Measurements from ENCODE around the gene CFAP410. TPM values are rescaled to one million over a fixed set of nuclear protein-coding genes. Genes with fewer than 3 reads are reported as not detected.

The CFAP410 gene
- total RNA-seq, 2 donors from 2014 or later: 19.8 to 21.4 TPM

- Histone ChIP-seq H3K4me3 (no peak overlapping the region), H3K9ac (ENCODE audit: low read depth in 2 of 2, low read length in 2 of 2) (no peak overlapping the region), H3K4me1 (no peaks in the 10 kb centered on the region), H3K9me3 (no peaks in the 10 kb centered on the region), H3K27me3 (no peaks in the 10 kb centered on the region), H3K27ac (no peak overlapping the region), H3K36me3 (peaks cover 19% of the 10 kb centered on the region)
- no peak for DNase-seq
- no peak for TF ChIP-seq CTCF (IDR thresholded peaks at IDR 0.05)
- intact Hi-C loops (cut with DNase I): no loop called here
Observed at GRCh38 chr21:44313451-44313850, 25.7 kb downstream of the CFAP410 start.

GRCh38 chr21:44312716-44313115 is 26.5 kb downstream of the CFAP410 start:
- no peaks in the 10 kb centered on the region for H3K4me1 ChIP-seq
- H3K27me3 ChIP-seq: no peaks in the 10 kb centered on the region
- no peak for TF ChIP-seq CTCF (IDR thresholded peaks at IDR 0.05)
- H3K9me3 ChIP-seq: no peaks in the 10 kb centered on the region
- H3K27ac ChIP-seq: no peak overlapping the region
- intact Hi-C loops (cut with DNase I): no loop called here
- DNase-seq: no peak
- peaks cover 19% of the 10 kb centered on the region for H3K36me3 ChIP-seq
- H3K4me3 ChIP-seq: no peak overlapping the region
- H3K9ac ChIP-seq (ENCODE audit: low read depth in 2 of 2, low read length in 2 of 2): no peak overlapping the region

- Histone ChIP-seq H3K27me3 (no peaks in the 10 kb centered on the region), H3K9ac (ENCODE audit: low read depth in 2 of 2, low read length in 2 of 2) (no peak overlapping the region), H3K27ac (no peak overlapping the region), H3K4me1 (no peaks in the 10 kb centered on the region), H3K9me3 (no peaks in the 10 kb centered on the region), H3K4me3 (no peak overlapping the region), H3K36me3 (peaks cover 19% of the 10 kb centered on the region)
- no peak for DNase-seq
- no peak for TF ChIP-seq CTCF (IDR thresholded peaks at IDR 0.05)
- intact Hi-C loops (cut with DNase I): no loop called here
Observed at GRCh38 chr21:44312089-44312488, 27.1 kb downstream of the CFAP410 start.

- no peaks in the 10 kb centered on the region for H3K27me3 ChIP-seq
- no peak for DNase-seq
- H3K27ac ChIP-seq: no peak overlapping the region
- intact Hi-C loops (cut with DNase I): no loop called here
- no peaks in the 10 kb centered on the region for H3K9me3 ChIP-seq
- H3K36me3 ChIP-seq: peaks cover 19% of the 10 kb centered on the region
- H3K9ac ChIP-seq (ENCODE audit: low read depth in 2 of 2, low read length in 2 of 2): no peak overlapping the region
- no peak overlapping the region for H3K4me3 ChIP-seq
- H3K4me1 ChIP-seq: no peaks in the 10 kb centered on the region
- no peak for TF ChIP-seq CTCF (IDR thresholded peaks at IDR 0.05)
Observed at GRCh38 chr21:44310628-44311507, 28.3 kb downstream of the CFAP410 start.

- no peak for TF ChIP-seq CTCF (IDR thresholded peaks at IDR 0.05)
- Histone ChIP-seq H3K9ac (ENCODE audit: low read depth in 2 of 2, low read length in 2 of 2) (no peak overlapping the region), H3K4me3 (no peak overlapping the region), H3K27me3 (no peaks in the 10 kb centered on the region), H3K9me3 (no peaks in the 10 kb centered on the region), H3K4me1 (peaks cover 20% of the 10 kb centered on the region), H3K36me3 (peaks cover 8% of the 10 kb centered on the region), H3K27ac (no peak overlapping the region)
- no peak for DNase-seq
- intact Hi-C loops (cut with DNase I): no loop called here
Observed at GRCh38 chr21:44306936-44307704, 32.1 kb downstream of the CFAP410 start.

Measured in colonic mucosa (tissue), 4 donors.